Left lobe of liver (tissue), 2 donors: Measurements from ENCODE around the gene SETBP1. TPM values are rescaled to one million over a fixed set of nuclear protein-coding genes. Genes with fewer than 3 reads are reported as not detected.

Experiments used
- ATAC-seq: fragments of 200-7000 bp; cut with Tn5 transposase; one replicate; pipeline ENCODE4 v1.9.1; 2020; ENCODE audit warnings: mild to moderate bottlenecking, moderate library complexity
- DNase-seq: peaks from one replicate; pipeline ENCODE4 v3.0.0-alpha.2; 2020; ENCODE audit warnings: low spot score
- total RNA-seq: library from RNA; stranded (reverse); gene quantifications from one replicate; pipeline ENCODE4 v1.2.1, GENCODE V29; 2021
- donor health status: DM: no; HTN: no; CAD: no; lungs with moderate emphysema.
- donor health status: DM: no; HTN: yes; CAD: no.

The SETBP1 gene
- total RNA-seq = 17.3 TPM

- ATAC-seq (peak; percentile 61), DNase-seq (peak; percentile 73)
Measured at GRCh38 chr18:44680273-44681075, at the start of gene SETBP1. TSS of gene SETBP1 (plus strand) at chr18:44680888. CDS start at chr18:44701347, 20,459 bp downstream.

- no peak for DNase-seq
- no peak for ATAC-seq
Measured at GRCh38 chr18:44632469-44633145, 48.1 kb upstream of the SETBP1 start.

GRCh38 chr18:44635546-44635945, 45.1 kb upstream of the SETBP1 start:
- ATAC-seq (no peak), DNase-seq (no peak)

- no peak for DNase-seq
- ATAC-seq = no peak
Measured at GRCh38 chr18:44636241-44636640, 44.4 kb upstream of the SETBP1 start.

DNA sequence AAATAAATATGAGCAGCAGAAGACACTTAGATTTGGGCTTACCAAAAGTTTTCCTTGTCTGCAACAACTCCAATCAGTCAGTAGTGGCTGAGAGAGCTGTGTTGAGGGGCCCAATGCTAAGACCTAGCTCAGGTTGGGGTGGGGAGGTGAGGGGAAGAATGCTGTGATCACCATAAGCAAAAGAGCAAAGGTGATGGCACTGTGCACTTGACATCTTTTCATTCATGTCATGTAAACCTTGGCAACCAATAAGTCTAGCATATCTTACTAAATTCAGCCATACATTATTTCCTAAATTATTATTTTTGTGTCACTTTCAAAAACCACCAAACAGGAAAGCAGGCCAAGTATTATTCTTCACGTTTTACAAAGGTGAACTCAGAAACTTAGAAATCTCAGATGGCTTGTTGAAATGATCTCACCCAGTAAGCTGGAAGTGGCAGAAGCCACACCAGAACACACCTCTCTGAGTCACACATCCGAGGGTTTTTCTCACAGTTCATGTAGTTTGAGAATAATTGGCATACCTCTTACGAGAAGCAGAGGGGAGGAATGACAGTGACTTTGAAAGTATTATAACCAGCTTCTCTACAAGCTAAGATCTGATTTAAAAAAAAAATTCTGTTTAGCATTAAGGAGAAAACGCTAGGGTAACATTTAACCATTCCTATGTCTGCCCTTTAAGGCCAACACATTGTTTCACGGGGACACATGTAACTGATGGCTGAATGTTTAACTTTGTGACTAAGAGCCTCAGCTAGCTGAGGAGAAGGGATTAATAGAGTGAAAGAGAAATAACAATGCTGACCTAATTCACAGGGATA, 43.3 kb upstream of the SETBP1 start:
- no peak for ATAC-seq
- DNase-seq = no peak

- DNase-seq = no peak
- ATAC-seq = no peak
Measured at GRCh38 chr18:44638034-44638540, 42.6 kb upstream of the SETBP1 start.

DNA sequence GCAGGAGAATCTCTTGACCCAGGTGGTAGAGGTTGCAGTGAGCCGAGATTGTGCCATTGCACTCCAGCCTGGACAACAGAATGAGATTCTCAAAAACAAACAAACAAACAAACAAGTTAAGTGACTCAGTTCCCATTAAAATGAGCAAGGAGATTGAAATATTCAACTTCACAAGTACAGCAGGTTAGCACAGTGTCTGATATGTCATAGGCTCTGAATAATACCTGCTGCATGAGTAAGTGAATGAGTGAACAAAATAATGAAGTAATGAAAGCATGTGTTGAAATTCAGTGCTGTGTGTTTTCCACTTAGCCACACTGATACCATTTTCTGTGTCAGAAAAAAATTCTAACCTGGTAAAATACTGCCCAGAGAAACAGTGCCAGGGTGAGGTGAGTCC, 41.9 kb upstream of the SETBP1 start:
- DNase-seq = no peak
- ATAC-seq = no peak

- DNase-seq (no peak), ATAC-seq (no peak)
Measured at GRCh38 chr18:44643004-44643403, 37.7 kb upstream of the SETBP1 start.

DNA sequence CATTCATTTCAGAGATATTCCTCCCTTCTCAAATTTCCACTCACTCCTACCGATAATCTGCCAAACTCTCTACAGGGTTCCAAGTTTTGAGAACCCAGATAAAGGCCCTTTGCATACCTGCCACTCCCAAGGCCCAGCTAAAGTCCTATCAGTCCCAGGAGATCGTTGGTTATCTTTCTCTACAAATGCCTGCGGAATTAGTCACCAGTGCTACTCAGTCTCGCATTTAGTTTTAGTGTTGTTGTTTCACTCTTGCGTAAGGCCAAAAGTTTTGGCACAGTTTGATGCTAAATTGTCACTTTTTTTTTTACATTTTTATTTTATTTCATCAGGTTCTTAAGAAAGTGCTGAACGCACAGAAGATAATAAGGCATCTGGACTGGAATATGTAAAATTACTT, 29.2 kb upstream of the SETBP1 start:
- DNase-seq (no peak), ATAC-seq (no peak)

DNA sequence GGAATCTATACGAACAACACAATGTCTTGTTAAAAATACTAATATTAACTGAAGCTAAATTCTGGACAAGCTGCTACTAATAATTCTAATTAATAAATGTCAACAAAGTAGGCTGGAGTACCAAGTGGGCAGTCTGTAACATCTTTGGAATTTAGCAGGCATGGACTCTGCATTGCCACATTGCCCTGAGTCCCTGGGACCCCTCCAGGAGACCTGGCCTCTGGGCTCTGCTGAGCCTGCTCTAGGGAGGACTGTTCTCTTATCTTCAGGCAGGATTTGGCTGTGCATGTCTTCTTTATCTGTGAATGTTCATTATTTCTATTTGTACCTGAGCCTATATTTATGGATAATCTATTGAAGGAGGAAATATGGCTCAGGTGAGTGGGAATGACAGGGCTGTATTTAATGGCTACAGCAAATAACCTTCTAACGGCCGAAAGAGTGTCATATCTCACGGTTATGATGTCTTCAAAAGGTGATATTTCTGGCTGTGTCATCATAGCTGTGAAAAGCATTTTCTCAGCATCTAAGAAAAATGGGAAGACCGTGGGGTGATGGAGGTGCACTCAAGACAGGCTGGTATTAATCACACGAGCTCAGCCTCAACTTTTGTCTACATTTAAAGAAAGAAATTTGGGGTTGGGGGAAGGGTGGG, 28.6 kb upstream of the SETBP1 start:
- DNase-seq = no peak
- ATAC-seq = no peak

DNA sequence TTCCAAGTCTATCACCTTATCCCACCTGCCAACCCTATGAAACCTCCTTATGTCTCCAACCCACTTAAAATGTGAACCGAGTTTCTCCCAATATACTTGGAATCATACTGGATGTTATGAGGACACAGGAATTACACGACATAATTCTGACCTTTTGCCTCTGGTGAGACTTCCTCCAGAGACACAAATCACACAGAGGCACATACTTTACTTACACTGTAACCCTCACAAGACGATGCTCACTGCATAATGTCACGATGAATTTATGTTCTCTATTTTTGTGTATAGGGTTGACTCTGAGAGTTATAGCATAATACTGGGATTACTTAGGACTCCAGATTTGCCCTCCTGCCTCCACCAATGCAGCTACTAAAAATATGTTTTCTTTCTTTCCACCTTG, 28.0 kb upstream of the SETBP1 start:
- ATAC-seq (no peak), DNase-seq (no peak)

DNA sequence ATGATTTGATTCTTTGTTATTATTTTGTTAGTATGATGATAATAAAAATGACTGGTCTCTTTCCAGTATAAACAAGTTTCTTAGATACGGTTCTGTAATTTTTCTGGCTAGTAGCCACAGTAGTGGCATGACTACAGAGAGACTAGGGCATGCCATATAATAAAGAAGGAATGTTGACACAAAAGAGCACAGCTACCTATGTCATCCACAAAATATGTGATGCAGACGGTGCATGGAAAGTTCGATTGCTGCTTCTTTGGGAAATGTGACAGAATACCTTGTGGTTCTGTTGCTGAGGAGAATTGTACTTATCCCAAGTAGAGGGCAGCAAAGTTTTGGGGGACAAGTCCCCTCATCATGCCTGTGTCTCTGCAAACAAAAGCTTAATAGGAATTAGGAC, 26.1 kb upstream of the SETBP1 start:
- DNase-seq = no peak
- no peak for ATAC-seq

GRCh38 chr18:44655435-44655834, 25.3 kb upstream of the SETBP1 start:
- DNase-seq (no peak), ATAC-seq (no peak)

GRCh38 chr18:44659771-44660170, 20.9 kb upstream of the SETBP1 start:
- ATAC-seq = no peak
- DNase-seq = no peak

GRCh38 chr18:44668270-44668975, 12.3 kb upstream of the SETBP1 start:
- ATAC-seq = no peak
- DNase-seq = no peak

DNA sequence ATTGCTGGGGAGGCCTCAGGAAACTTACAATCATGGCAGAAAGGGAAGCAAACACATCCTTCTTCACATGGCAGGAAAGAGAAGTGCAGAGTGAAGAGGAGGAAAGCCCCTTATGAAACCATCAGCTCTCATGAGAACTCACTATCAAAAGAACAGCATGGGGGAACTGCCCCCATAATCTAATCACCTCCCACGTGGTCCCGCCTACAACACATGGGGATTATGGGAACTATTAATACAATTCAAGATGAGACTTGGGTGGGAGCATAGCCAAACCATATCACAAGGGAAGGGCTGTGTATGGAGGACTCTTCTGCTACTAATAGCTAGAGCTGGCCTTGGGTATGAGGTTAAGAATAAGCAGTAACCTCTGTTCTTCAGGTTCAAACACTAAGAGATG, 8.8 kb upstream of the SETBP1 start:
- DNase-seq (no peak), ATAC-seq (no peak)

- DNase-seq (no peak), ATAC-seq (no peak)
Measured at GRCh38 chr18:44672506-44672905, 8.2 kb upstream of the SETBP1 start.

- DNase-seq (no peak), ATAC-seq (no peak)
Measured at GRCh38 chr18:44673256-44673880, 7.3 kb upstream of the SETBP1 start.

- ATAC-seq (no peak), DNase-seq (no peak)
Measured at GRCh38 chr18:44677933-44678332, 2.8 kb upstream of the SETBP1 start.

DNA sequence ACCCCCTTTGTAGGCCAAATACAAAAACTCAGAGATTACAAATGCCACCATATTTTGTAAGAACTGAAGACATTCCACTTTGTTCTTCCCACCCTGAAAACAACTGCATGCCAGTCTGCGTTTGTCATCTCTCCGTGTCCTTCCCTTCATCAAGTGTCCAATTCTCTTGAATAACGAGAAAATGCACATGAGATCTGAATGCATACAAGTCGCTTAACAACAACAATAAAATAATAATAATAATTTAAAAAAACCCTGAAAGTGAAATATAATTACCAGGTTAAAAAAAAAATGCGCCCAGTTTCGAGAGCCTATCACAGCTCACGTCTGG, 2.0 kb upstream of the SETBP1 start:
- no peak for DNase-seq
- ATAC-seq = no peak
